ENCODE data around the gene PSMA7. TPM values are rescaled to one million over a fixed set of nuclear protein-coding genes. Genes with fewer than 3 reads are reported as not detected.

Gene PSMA7
- total and polyA plus RNA-seq, 2 donors (not counting 1 experiment from before 2014, with no cell fraction given), result 140 to 252 TPM

GRCh38 chr20:62147528-62147927 lies 4.3 kb upstream of the PSMA7 start:
- Histone ChIP-seq H3K4me2 (replicated peaks; ENCODE audit: low read depth, low read length, poor library complexity, severe bottlenecking) (no peak overlapping the region), H3K79me2 (ENCODE audit: control insufficient read depth, insufficient read depth, low read length) (peaks cover 80% of the 10 kb centered on the region), H3K9ac (ENCODE audit: low read length) (no peak overlapping the region), H3K27me3 (replicated peaks in 1 of 4; ENCODE audit: control extremely low read depth in 1 of 4, control insufficient read depth in 3 of 4, insufficient read depth in 4 of 4, low read length in 3 of 4) (no peaks in the 10 kb centered on the region), H3K9me3 (ENCODE audit: control extremely low read depth in 1 of 3, control insufficient read depth in 2 of 3, insufficient read depth in 1 of 3, low read length in 2 of 3) (peaks cover 0 to 4% (median 0%) of the 10 kb centered on the region in 3 donors), H3K36me3 (replicated peaks in 1 of 2; ENCODE audit: control extremely low read depth in 1 of 2, control insufficient read depth in 1 of 2, extremely low read depth in 1 of 2, insufficient read depth in 2 of 2, low read length in 1 of 2) (no peaks in the 10 kb centered on the region), H3K27ac (ENCODE audit: low read length in 2 of 2) (no peak overlapping the region), H2AFZ (ENCODE audit: insufficient read depth, low read depth, low read length, poor library complexity, severe bottlenecking) (no peak overlapping the region), H3K4me1 (ENCODE audit: control insufficient read depth in 2 of 2, insufficient read depth in 2 of 2, low read length in 2 of 2) (peaks cover 7 to 9% of the 10 kb centered on the region in 2 donors), H3K4me3 (ENCODE audit: control extremely low read depth in 1 of 5, extremely low read depth in 1 of 5, insufficient read depth in 1 of 5, low read depth in 2 of 5, low read length in 4 of 5) (no peak overlapping the region), H4K20me1 (ENCODE audit: control insufficient read depth, insufficient read depth, low read length, poor library complexity, severe bottlenecking) (peaks cover 65% of the 10 kb centered on the region)
- DNase-seq (no peak), ATAC-seq (ENCODE audit: low read depth) (no peak)
- TF ChIP-seq CTCF (IDR thresholded peaks at IDR 0.05) (no peak), EZH2 (IDR thresholded peaks at IDR 0.05; ENCODE audit: borderline replicate concordance, insufficient read depth, low read depth, low read length, poor library complexity, severe bottlenecking) (no peak)
- intact Hi-C loops (cut with micrococcal nuclease), result no loop called here
- Mint-ChIP-seq H3K27ac (no peak overlapping the region), H3K4me3 (no peak overlapping the region), H3K4me1 (peaks cover 18% of the 10 kb centered on the region), H3K27me3 (no peaks in the 10 kb centered on the region), H3K9me3 (ENCODE audit: insufficient read depth) (no peaks in the 10 kb centered on the region)
- WGBS (ENCODE audit: insufficient coverage), result 100% methylated on average over 9 of the region's 9 CpGs
- ChIA-PET POLR2A (no interaction called here), CTCF (no interaction called here)

- Mint-ChIP-seq H3K27me3 (no peaks in the 10 kb centered on the region), H3K9me3 (ENCODE audit: insufficient read depth) (no peaks in the 10 kb centered on the region), H3K27ac (no peak overlapping the region), H3K4me3 (no peak overlapping the region), H3K4me1 (peaks cover 21% of the 10 kb centered on the region)
- Histone ChIP-seq H4K20me1 (ENCODE audit: control insufficient read depth, insufficient read depth, low read length, poor library complexity, severe bottlenecking) (peaks cover 67% of the 10 kb centered on the region), H3K79me2 (ENCODE audit: control insufficient read depth, insufficient read depth, low read length) (peaks cover 80% of the 10 kb centered on the region), H3K4me3 (ENCODE audit: control extremely low read depth in 1 of 5, extremely low read depth in 1 of 5, insufficient read depth in 1 of 5, low read depth in 2 of 5, low read length in 4 of 5) (no peak overlapping the region), H3K27me3 (replicated peaks in 1 of 4; ENCODE audit: control extremely low read depth in 1 of 4, control insufficient read depth in 3 of 4, insufficient read depth in 4 of 4, low read length in 3 of 4) (no peaks in the 10 kb centered on the region), H3K9ac (ENCODE audit: low read length) (no peak overlapping the region), H3K36me3 (replicated peaks in 1 of 2; ENCODE audit: control extremely low read depth in 1 of 2, control insufficient read depth in 1 of 2, extremely low read depth in 1 of 2, insufficient read depth in 2 of 2, low read length in 1 of 2) (no peaks in the 10 kb centered on the region), H3K4me1 (ENCODE audit: control insufficient read depth in 2 of 2, insufficient read depth in 2 of 2, low read length in 2 of 2) (peaks cover 9 to 12% of the 10 kb centered on the region in 2 donors), H2AFZ (ENCODE audit: insufficient read depth, low read depth, low read length, poor library complexity, severe bottlenecking) (no peak overlapping the region), H3K9me3 (ENCODE audit: control extremely low read depth in 1 of 3, control insufficient read depth in 2 of 3, insufficient read depth in 1 of 3, low read length in 2 of 3) (peaks cover 0 to under 1% (median 0%) of the 10 kb centered on the region in 3 donors), H3K27ac (ENCODE audit: low read length in 2 of 2) (no peak overlapping the region), H3K4me2 (replicated peaks; ENCODE audit: low read depth, low read length, poor library complexity, severe bottlenecking) (no peak overlapping the region)
- no peak for DNase-seq
- intact Hi-C loops (cut with micrococcal nuclease), result no loop called here
- ATAC-seq (ENCODE audit: low read depth), result no peak
- CTCF ChIA-PET, result no interaction called here
- 100% methylated on average over 6 of the region's 6 CpGs for WGBS (ENCODE audit: insufficient coverage)
- POLR2A ChIA-PET, result no interaction called here
- TF ChIP-seq EZH2 (IDR thresholded peaks at IDR 0.05; ENCODE audit: borderline replicate concordance, insufficient read depth, low read depth, low read length, poor library complexity, severe bottlenecking) (no peak), CTCF (IDR thresholded peaks at IDR 0.05) (no peak)
Observed at GRCh38 chr20:62147125-62147524, 3.9 kb upstream of the PSMA7 start.
